22Rv1 (cell line): ENCODE results near the gene RFT1.

Experiments
- CTCF ChIP-seq: fragments of 450-650 bp; IDR thresholded peaks from 2 replicates; pipeline ENCODE4 v1.5.1; 2017; ENCODE audit warnings: mild to moderate bottlenecking
- ZFX ChIP-seq: fragments of 450-650 bp; IDR thresholded peaks from 2 replicates; pipeline ENCODE4 v1.6.1; 2017; ENCODE audit warnings: antibody characterized with exemption, borderline replicate concordance

- no peak for TF ChIP-seq CTCF
- no peak for TF ChIP-seq ZFX
These were observed 60.7 kb downstream of the RFT1 start for GRCh38 chr3:53069422-53070068.
